RWPE2 (cell line): ENCODE measurements around the gene MEOX2.

Experiments
- ATAC-seq: fragments of 200-7000 bp; cut with Tn5 transposase; 3 replicates; pipeline ENCODE4 v1.9.1; 2021; ENCODE audit warnings: low read depth
- DNase-seq: peaks from one replicate; pipeline ENCODE4 v3.0.0-alpha.2; 2020; ENCODE audit warnings: low spot score
- H3K27ac ChIP-seq: fragments of 450-650 bp; 2 replicates; pipeline ENCODE4 v1.5.1; 2017; ENCODE audit warnings: mild to moderate bottlenecking; ENCODE audit not compliant: poor library complexity, severe bottlenecking
- H3K27me3 ChIP-seq: fragments of 250-450 bp; sonication (Bioruptor Pico); 2 replicates; pipeline ENCODE4 v1.5.1; 2021; ENCODE audit warnings: mild to moderate bottlenecking, moderate library complexity; ENCODE audit not compliant: insufficient read depth, poor library complexity, severe bottlenecking
- H3K36me3 ChIP-seq: fragments of 250-450 bp; sonication (Bioruptor Pico); 2 replicates; pipeline ENCODE4 v1.5.1; 2020; ENCODE audit warnings: low read depth, mild to moderate bottlenecking, moderate library complexity
- H3K4me1 ChIP-seq: fragments of 250-450 bp; sonication (Bioruptor Pico); 2 replicates; pipeline ENCODE4 v1.5.1; 2021; ENCODE audit warnings: mild to moderate bottlenecking, moderate library complexity; ENCODE audit not compliant: insufficient read depth, poor library complexity, severe bottlenecking
- H3K4me3 ChIP-seq: fragments of 250-450 bp; sonication (Bioruptor Pico); 2 replicates; pipeline ENCODE4 v1.5.1; 2021; ENCODE audit warnings: mild to moderate bottlenecking, moderate library complexity; ENCODE audit not compliant: severe bottlenecking
- H3K9me3 ChIP-seq: fragments of 250-450 bp; sonication (Bioruptor Pico); 2 replicates; pipeline ENCODE4 v1.5.1; 2021; ENCODE audit warnings: mild to moderate bottlenecking, moderate library complexity; ENCODE audit not compliant: severe bottlenecking
- TF ChIP-seq, protein P1 (sequence below): fragments of 450-650 bp; IDR thresholded peaks from one replicate; pipeline ENCODE4 v1.5.1; 2017; ENCODE audit warnings: mild to moderate bottlenecking, moderate library complexity; ENCODE audit not compliant: poor library complexity, severe bottlenecking

MEOX2 gene

DNA sequence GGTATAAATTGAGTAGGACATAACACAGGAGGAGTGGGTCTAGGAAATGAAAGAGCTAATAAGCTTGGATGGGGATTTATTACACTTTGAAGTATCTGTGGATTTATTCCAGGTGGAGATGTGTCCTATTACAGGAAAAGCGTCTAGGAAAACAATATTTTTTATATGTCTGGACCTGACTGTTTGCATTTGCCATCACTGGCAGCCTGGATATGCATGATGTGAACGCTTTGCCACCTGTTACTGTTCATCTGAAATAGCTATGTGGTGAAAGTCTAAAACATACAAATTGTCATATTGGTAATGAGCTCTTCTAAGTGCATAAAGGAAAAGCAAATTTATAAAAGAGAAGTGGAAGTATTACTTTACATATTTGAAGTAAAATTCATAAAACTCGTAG, 93.1 kb downstream of the MEOX2 start:
- ATAC-seq = no peak
- TF ChIP-seq, protein P1, sequence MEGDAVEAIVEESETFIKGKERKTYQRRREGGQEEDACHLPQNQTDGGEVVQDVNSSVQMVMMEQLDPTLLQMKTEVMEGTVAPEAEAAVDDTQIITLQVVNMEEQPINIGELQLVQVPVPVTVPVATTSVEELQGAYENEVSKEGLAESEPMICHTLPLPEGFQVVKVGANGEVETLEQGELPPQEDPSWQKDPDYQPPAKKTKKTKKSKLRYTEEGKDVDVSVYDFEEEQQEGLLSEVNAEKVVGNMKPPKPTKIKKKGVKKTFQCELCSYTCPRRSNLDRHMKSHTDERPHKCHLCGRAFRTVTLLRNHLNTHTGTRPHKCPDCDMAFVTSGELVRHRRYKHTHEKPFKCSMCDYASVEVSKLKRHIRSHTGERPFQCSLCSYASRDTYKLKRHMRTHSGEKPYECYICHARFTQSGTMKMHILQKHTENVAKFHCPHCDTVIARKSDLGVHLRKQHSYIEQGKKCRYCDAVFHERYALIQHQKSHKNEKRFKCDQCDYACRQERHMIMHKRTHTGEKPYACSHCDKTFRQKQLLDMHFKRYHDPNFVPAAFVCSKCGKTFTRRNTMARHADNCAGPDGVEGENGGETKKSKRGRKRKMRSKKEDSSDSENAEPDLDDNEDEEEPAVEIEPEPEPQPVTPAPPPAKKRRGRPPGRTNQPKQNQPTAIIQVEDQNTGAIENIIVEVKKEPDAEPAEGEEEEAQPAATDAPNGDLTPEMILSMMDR = no peak
- DNase-seq = no peak
- Histone ChIP-seq H3K4me1 (no peaks in the 10 kb centered on the region), H3K27ac (no peak overlapping the region), H3K36me3 (no peaks in the 10 kb centered on the region), H3K27me3 (peaks cover 5% of the 10 kb centered on the region), H3K4me3 (no peak overlapping the region), H3K9me3 (no peaks in the 10 kb centered on the region)

DNA sequence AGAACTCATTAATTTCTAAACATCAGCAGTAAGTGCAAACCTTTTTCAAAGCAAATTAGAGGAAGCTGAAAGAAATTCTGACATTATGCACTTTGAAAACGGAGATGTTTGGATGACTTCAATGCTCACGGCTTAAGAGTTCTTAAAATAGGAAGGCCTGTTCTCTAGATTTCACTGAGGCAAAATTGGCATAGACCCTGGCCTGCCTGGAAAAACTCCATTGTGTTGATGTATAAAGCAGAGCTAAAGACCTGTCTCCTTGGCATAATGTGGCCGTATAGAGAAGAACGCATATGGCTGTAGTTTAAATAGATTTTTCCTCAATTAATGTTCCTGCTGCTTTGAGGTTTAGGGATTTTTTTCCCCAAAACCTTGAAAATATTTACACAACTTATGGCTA, 100.2 kb downstream of the MEOX2 start:
- Histone ChIP-seq H3K27ac (no peak overlapping the region), H3K4me1 (no peaks in the 10 kb centered on the region), H3K36me3 (no peaks in the 10 kb centered on the region), H3K4me3 (no peak overlapping the region), H3K9me3 (peaks cover 2% of the 10 kb centered on the region), H3K27me3 (no peaks in the 10 kb centered on the region)
- DNase-seq (no peak), ATAC-seq (no peak)
- TF ChIP-seq, protein P1 = no peak

DNA sequence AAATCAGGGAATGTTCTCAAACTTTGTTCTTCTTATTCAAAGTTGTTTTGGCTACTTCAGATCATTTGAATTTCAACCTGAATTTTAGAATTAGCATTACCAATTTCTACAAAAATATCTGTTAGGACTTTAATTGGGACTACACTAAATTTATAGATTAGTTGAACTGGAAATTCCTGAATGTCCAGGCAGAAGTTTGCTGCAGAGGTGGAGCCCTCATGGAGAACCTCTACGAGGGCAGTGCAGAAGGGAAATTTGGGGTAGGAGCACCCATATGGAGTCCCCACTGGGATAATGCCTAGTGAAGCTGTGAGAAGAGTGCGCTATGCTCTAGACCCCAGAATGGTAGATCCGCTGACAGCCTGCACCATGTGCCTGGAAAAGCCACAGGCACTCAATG, 101.9 kb downstream of the MEOX2 start:
- no peak for ATAC-seq
- H3K4me3 ChIP-seq = no peak overlapping the region
- no peak overlapping the region for H3K27ac ChIP-seq
- H3K27me3 ChIP-seq = no peaks in the 10 kb centered on the region
- TF ChIP-seq, protein P1 = no peak
- H3K9me3 ChIP-seq = peaks cover 2% of the 10 kb centered on the region
- H3K4me1 ChIP-seq = no peaks in the 10 kb centered on the region
- no peaks in the 10 kb centered on the region for H3K36me3 ChIP-seq
- DNase-seq = no peak

DNA sequence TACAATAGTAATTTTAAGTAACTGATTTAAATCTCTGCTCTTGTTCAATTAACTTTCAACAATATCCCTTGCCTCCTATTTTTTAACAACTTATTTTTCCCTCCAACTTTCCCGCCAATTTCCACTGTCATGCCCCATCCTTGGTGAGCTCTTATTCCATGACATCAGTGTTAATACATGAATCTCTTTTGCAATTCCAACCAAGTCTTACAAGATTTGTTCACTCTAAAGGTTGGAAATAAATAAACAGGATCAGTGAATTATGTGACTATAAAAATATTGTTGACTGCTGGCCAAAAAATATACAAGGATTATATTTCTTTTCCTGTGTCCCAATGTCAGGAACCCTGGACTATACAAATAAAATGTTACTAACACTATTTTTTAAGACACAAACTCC, 103.7 kb downstream of the MEOX2 start:
- Histone ChIP-seq H3K9me3 (peaks cover 2% of the 10 kb centered on the region), H3K27me3 (no peaks in the 10 kb centered on the region), H3K4me3 (no peak overlapping the region), H3K4me1 (no peaks in the 10 kb centered on the region), H3K27ac (no peak overlapping the region), H3K36me3 (no peaks in the 10 kb centered on the region)
- ATAC-seq = no peak
- no peak for DNase-seq
- TF ChIP-seq, protein P1 = no peak

DNA sequence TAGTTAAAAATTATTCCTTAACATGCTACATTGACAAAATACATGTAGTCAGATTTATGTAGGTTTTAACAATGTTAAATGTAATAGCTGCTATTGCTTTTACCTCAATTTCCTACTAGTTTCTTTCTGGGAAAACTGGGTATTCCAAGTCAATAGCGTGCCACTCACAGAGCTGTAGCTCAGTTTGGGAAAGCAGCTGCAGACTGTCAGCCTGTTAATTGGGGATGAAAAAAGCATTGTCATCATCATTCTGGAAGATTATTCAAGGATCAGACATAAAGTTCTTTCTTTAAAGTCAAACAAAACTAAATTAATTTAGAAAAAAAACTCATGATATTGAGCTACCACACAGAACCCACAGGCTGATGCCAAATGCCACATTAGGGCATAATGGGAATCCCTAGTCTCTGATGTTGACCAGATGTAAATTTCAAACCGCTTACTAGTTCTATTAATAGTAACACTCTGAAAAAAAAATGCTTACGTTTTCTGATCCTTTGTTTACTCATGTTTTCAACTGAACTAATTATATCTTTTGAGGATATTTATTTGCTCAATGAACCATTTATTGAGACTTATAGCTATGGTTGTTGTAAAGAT, 105.0 kb downstream of the MEOX2 start:
- Histone ChIP-seq H3K27ac (no peak overlapping the region), H3K4me1 (no peaks in the 10 kb centered on the region), H3K27me3 (no peaks in the 10 kb centered on the region), H3K9me3 (peaks cover 2% of the 10 kb centered on the region), H3K36me3 (no peaks in the 10 kb centered on the region), H3K4me3 (no peak overlapping the region)
- ATAC-seq (no peak), DNase-seq (no peak)
- TF ChIP-seq, protein P1 = no peak
